Hematopoietic multipotent progenitor cell treated with erythropoietin and hydrocortisone succinate and interleukin-3 and kit ligand, for 15 days (in vitro differentiated cells): ENCODE data around the gene B3GALT2.

ENCODE experiments used
- DNase-seq: peaks from one replicate; pipeline ENCODE4 v3.0.0-alpha.2; 2015; ENCODE audit warnings: low spot score

Gene B3GALT2

GRCh38 chr1:193181985-193182384 is 4.4 kb downstream of the B3GALT2 start:
- DNase-seq, result peak; percentile 18

GRCh38 chr1:193181536-193181935 is 4.9 kb downstream of the B3GALT2 start:
- no peak for DNase-seq

DNA sequence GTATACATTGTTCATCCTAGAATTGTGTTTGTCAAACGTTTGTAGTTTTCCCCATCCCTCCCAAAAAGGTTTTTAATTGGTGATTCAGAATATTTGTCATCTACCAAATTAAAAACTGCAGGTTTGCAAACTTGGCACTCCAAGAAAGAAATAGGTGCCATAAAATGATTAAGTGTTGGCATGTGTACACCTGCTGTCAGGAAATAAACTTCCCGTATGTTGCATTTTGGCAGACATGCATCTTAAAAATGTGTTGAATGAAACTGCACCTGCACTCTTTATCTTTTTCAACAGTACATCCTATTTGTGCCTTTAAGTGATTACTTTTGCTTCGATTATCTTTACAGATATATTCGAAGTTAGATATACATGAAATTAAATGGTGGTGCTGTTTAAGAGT is 7.3 kb downstream of the B3GALT2 start:
- DNase-seq, result no peak

DNA sequence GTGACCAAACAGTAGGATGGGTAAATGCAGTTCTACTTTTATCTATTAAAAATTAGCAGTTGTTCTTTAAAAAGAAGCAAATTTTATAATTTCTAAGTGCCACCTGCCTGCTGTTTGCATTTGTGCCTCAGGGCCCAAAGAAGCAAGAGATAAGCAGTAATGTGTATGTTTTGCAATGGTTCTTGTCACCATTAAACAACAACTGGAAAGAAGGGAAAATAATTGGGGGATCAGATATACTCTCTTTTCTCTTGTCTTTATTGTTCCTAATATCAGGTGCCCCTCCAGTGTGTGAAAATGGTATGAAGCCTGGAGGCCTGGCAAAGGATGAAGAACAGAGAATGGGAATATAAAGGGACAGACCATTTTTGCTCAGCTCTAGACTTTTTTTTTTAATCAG is 9.6 kb downstream of the B3GALT2 start:
- no peak for DNase-seq

DNA sequence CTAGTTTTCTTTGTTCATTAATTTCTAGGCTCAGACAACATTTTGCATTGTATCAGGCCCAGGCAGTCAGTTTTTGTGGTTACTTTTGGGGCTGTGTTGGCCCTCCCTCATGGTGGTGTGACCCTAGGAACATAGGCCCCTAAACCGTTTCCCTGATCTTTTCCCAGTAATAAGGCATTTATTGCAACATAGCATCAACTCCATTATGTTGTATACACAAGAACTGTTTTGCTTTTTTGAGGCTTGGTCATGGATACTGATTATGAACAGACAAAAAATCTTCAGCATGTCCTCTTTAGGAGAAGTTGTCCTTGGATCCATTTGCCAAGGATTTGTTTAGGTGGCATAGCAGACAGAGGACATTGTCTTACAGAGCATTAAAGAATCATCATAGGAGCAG is 10.3 kb downstream of the B3GALT2 start:
- DNase-seq, result no peak

DNA sequence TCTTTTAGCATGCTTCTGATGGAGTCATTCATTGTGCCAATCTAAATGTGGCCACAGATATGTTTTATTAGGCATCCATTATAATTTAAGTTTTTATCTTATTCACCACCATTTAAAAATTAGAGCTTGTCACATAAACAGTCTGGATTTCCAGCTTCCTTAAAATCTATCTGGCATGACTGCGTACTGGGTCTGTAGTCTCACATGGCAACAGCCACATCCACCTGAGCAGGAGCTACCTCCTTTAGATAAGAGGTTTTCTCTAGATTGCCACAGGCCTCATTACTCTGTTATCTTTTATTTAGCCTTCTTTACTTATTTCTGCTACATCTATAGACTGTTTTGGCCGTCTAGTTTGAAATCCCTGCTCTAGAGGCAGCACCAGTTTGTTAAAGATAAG is 29.1 kb downstream of the B3GALT2 start:
- no peak for DNase-seq

- no peak for DNase-seq
Measured at GRCh38 chr1:193156822-193157142, 29.6 kb downstream of the B3GALT2 start.

- DNase-seq, result no peak
Measured at GRCh38 chr1:193156117-193156821, 30.1 kb downstream of the B3GALT2 start.

GRCh38 chr1:193144999-193145398 is 41.4 kb downstream of the B3GALT2 start:
- no peak for DNase-seq

- no peak for DNase-seq
Measured at GRCh38 chr1:193144361-193144938, 42.0 kb downstream of the B3GALT2 start.

- DNase-seq, result no peak
Measured at GRCh38 chr1:193143285-193143684, 43.1 kb downstream of the B3GALT2 start.

DNA sequence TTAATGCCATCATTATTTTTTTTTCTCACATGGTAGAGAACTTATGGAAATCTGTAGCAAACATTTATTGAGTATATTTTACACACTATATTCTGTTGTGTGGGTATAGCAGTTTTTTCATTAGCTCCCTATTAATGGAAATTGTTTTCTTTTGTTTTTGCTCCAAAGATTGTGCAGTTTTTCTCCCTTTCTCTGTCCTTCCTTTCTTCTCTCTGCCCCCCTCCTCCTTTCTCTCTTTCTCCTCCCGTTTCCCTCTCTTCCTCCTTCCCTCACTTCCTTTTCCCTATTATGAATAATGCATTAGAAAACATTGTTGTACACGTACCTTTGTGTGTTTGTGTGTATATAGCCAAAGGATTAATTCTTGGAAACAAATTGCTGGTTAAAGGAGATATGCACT is 44.0 kb downstream of the B3GALT2 start:
- no peak for DNase-seq

- no peak for DNase-seq
Measured at GRCh38 chr1:193141804-193142203, 44.6 kb downstream of the B3GALT2 start.

- no peak for DNase-seq
Measured at GRCh38 chr1:193140254-193140653, 46.2 kb downstream of the B3GALT2 start.

DNA sequence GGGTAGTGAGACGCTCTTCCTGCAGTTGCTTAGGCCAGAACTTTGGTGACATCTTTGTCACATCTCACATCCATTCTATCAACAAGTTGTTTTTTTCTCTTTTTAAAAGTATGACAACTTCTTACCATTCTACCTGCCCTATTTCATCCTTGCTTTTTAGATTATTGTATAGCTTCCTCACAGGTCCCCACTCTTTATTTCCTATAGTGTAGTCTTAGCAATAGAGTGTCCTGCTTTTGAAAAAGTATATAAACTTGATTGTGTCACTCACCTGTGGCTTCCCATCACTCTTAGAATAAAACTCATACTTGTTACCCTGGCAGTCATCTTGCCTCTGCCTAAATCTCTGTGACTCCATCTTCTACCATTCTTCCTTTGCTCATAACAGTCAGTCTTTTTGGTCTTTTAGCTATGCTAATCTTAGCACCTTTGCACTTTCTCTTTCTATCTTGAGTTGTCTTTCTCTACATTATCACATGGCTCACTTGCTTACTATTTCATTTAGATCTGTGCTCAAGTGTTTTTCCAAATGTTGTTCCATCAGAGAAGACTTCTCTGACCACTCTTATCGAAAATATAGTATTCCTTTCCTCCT is 55.0 kb downstream of the B3GALT2 start:
- DNase-seq, result no peak
